ENCODE measurements around the gene ITGA1.
A peak's percentile ranks its signal among the peaks of the same experiment; 100 is the strongest.

The ITGA1 gene

DNA sequence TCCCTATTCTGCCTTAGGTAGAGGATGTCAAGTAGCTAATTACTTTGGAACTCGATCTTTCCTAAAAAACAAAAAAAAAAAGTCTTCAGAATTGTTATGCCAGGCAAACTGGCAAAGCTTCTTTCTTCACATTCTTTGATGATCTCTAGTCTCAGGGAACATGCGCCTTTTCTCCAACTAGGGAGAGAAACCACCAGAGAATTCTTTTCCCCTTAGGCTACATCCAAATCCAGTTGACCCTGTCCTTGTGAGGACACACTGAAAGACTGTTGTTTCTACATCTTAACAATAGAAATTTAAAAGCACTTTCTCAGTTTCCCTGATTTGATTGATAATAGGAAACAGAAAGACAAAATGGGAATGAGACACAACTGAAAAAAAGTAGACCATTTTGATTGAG, 106.7 kb downstream of the ITGA1 start:
- Histone ChIP-seq H3K9ac (ENCODE audit: low read depth, low read length, poor library complexity, severe bottlenecking) (no peak overlapping the region), H3K79me2 (ENCODE audit: insufficient read depth, low read length) (no peaks in the 10 kb centered on the region), H3F3A (ENCODE audit: low read depth) (no peaks in the 10 kb centered on the region), H3K4me3 (ENCODE audit: low read length, poor library complexity, severe bottlenecking) (no peak overlapping the region), H4K20me1 (ENCODE audit: insufficient read depth, low read length, poor library complexity, severe bottlenecking) (no peaks in the 10 kb centered on the region), H3K9me3 (ENCODE audit: insufficient read depth, low read depth, low read length) (no peaks in the 10 kb centered on the region), H3K27me3 (ENCODE audit: insufficient read depth, low read length, poor library complexity, severe bottlenecking) (no peaks in the 10 kb centered on the region), H3K4me1 (ENCODE audit: insufficient read depth, low read length, poor library complexity, severe bottlenecking) (no peaks in the 10 kb centered on the region), H3K9me2 (replicated peaks; ENCODE audit: low read depth, low read length) (no peaks in the 10 kb centered on the region), H3K36me3 (ENCODE audit: insufficient read depth, low read length) (no peaks in the 10 kb centered on the region), H2AFZ (ENCODE audit: low read length) (no peak overlapping the region), H3K4me2 (ENCODE audit: low read depth, low read length, poor library complexity, severe bottlenecking) (no peak overlapping the region)
- TF ChIP-seq, protein P1, sequence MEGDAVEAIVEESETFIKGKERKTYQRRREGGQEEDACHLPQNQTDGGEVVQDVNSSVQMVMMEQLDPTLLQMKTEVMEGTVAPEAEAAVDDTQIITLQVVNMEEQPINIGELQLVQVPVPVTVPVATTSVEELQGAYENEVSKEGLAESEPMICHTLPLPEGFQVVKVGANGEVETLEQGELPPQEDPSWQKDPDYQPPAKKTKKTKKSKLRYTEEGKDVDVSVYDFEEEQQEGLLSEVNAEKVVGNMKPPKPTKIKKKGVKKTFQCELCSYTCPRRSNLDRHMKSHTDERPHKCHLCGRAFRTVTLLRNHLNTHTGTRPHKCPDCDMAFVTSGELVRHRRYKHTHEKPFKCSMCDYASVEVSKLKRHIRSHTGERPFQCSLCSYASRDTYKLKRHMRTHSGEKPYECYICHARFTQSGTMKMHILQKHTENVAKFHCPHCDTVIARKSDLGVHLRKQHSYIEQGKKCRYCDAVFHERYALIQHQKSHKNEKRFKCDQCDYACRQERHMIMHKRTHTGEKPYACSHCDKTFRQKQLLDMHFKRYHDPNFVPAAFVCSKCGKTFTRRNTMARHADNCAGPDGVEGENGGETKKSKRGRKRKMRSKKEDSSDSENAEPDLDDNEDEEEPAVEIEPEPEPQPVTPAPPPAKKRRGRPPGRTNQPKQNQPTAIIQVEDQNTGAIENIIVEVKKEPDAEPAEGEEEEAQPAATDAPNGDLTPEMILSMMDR (conservative IDR thresholded peaks at IDR 0.05; ENCODE audit: low read length): no peak
- TF ChIP-seq EZH2phosphoT487 (IDR thresholded peaks at IDR 0.05; ENCODE audit: borderline replicate concordance): no peak

- Histone ChIP-seq H3K36me3 (ENCODE audit: insufficient read depth, low read length) (no peaks in the 10 kb centered on the region), H3K9ac (ENCODE audit: low read depth, low read length, poor library complexity, severe bottlenecking) (no peak overlapping the region), H4K20me1 (ENCODE audit: insufficient read depth, low read length, poor library complexity, severe bottlenecking) (no peaks in the 10 kb centered on the region), H3K4me1 (ENCODE audit: insufficient read depth, low read length, poor library complexity, severe bottlenecking) (no peaks in the 10 kb centered on the region), H3K4me3 (ENCODE audit: low read length, poor library complexity, severe bottlenecking) (no peak overlapping the region), H3K4me2 (ENCODE audit: low read depth, low read length, poor library complexity, severe bottlenecking) (no peak overlapping the region), H3K9me2 (replicated peaks; ENCODE audit: low read depth, low read length) (no peaks in the 10 kb centered on the region), H3K27me3 (ENCODE audit: insufficient read depth, low read length, poor library complexity, severe bottlenecking) (no peaks in the 10 kb centered on the region), H3K9me3 (ENCODE audit: insufficient read depth, low read depth, low read length) (no peaks in the 10 kb centered on the region), H2AFZ (ENCODE audit: low read length) (no peak overlapping the region), H3K79me2 (ENCODE audit: insufficient read depth, low read length) (no peaks in the 10 kb centered on the region), H3F3A (ENCODE audit: low read depth) (no peaks in the 10 kb centered on the region)
- TF ChIP-seq, protein P1 (conservative IDR thresholded peaks at IDR 0.05; ENCODE audit: low read length): no peak
- no peak for TF ChIP-seq EZH2phosphoT487 (IDR thresholded peaks at IDR 0.05; ENCODE audit: borderline replicate concordance)
Observed at GRCh38 chr5:52895075-52895474, 107.4 kb downstream of the ITGA1 start.

- no peak overlapping the region for H2AFZ ChIP-seq (ENCODE audit: low read length)
- no peaks in the 10 kb centered on the region for H3K9me2 ChIP-seq (replicated peaks; ENCODE audit: low read depth, low read length)
- no peaks in the 10 kb centered on the region for H3F3A ChIP-seq (ENCODE audit: low read depth)
- H3K4me1 ChIP-seq (ENCODE audit: insufficient read depth, low read length, poor library complexity, severe bottlenecking): no peaks in the 10 kb centered on the region
- no peak overlapping the region for H3K4me2 ChIP-seq (ENCODE audit: low read depth, low read length, poor library complexity, severe bottlenecking)
- no peak overlapping the region for H3K9ac ChIP-seq (ENCODE audit: low read depth, low read length, poor library complexity, severe bottlenecking)
- TF ChIP-seq EZH2phosphoT487 (IDR thresholded peaks at IDR 0.05; ENCODE audit: borderline replicate concordance): no peak
- TF ChIP-seq, protein P1 (conservative IDR thresholded peaks at IDR 0.05; ENCODE audit: low read length): peak; percentile 28; the same call in 1 of the 2 replicates
- no peaks in the 10 kb centered on the region for H3K9me3 ChIP-seq (ENCODE audit: insufficient read depth, low read depth, low read length)
- H3K36me3 ChIP-seq (ENCODE audit: insufficient read depth, low read length): no peaks in the 10 kb centered on the region
- no peaks in the 10 kb centered on the region for H4K20me1 ChIP-seq (ENCODE audit: insufficient read depth, low read length, poor library complexity, severe bottlenecking)
- H3K27me3 ChIP-seq (ENCODE audit: insufficient read depth, low read length, poor library complexity, severe bottlenecking): no peaks in the 10 kb centered on the region
- H3K4me3 ChIP-seq (ENCODE audit: low read length, poor library complexity, severe bottlenecking): no peak overlapping the region
- no peaks in the 10 kb centered on the region for H3K79me2 ChIP-seq (ENCODE audit: insufficient read depth, low read length)
Observed at GRCh38 chr5:52895572-52896413, 108.1 kb downstream of the ITGA1 start.

Measured in Loucy (cell line).